Hepatocyte (in vitro differentiated cells): ENCODE results near the gene MFGE8. TPM values are rescaled to one million over a fixed set of nuclear protein-coding genes. Genes with fewer than 3 reads are reported as not detected.

Source experiments
- DNase-seq: peaks from one replicate; pipeline ENCODE4 v3.0.0-alpha.2; 2016; ENCODE audit warnings: low spot score
- H2AFZ ChIP-seq: fragments of 200-600 bp; sonication (generic); 2 replicates; pipeline ENCODE4 v1.6.0; 2016; ENCODE audit warnings: antibody characterized with exemption, mild to moderate bottlenecking
- H3K27ac ChIP-seq: fragments of 200-600 bp; sonication (generic); 2 replicates; pipeline ENCODE4 v1.5.1; 2016; ENCODE audit warnings: mild to moderate bottlenecking
- H3K27me3 ChIP-seq: fragments of 200-600 bp; sonication (generic); 2 replicates; pipeline ENCODE4 v1.6.1; 2016
- H3K36me3 ChIP-seq: fragments of 200-600 bp; sonication (generic); replicated peaks from 2 replicates; pipeline ENCODE4 v1.5.1; 2016; ENCODE audit warnings: low read depth; ENCODE audit not compliant: insufficient read depth
- H3K4me1 ChIP-seq: fragments of 200-600 bp; sonication (generic); 2 replicates; pipeline ENCODE4 v1.5.1; 2016; ENCODE audit warnings: mild to moderate bottlenecking, moderate library complexity; ENCODE audit not compliant: insufficient read depth
- H3K4me2 ChIP-seq: fragments of 200-600 bp; sonication (generic); 2 replicates; pipeline ENCODE4 v1.6.0; 2016
- H3K4me3 ChIP-seq: fragments of 200-600 bp; sonication (generic); 2 replicates; pipeline ENCODE4 v1.5.1; 2016; ENCODE audit warnings: mild to moderate bottlenecking
- H3K79me2 ChIP-seq: fragments of 200-600 bp; sonication (generic); 2 replicates; pipeline ENCODE4 v1.6.0; 2017; ENCODE audit warnings: mild to moderate bottlenecking
- H3K9me2 ChIP-seq: fragments of 200-600 bp; sonication (generic); replicated peaks from 2 replicates; pipeline ENCODE4 v1.6.0; 2017; ENCODE audit warnings: mild to moderate bottlenecking; ENCODE audit not compliant: insufficient read depth
- H3K9me3 ChIP-seq: fragments of 200-600 bp; sonication (generic); 2 replicates; pipeline ENCODE4 v1.5.1; 2016; ENCODE audit warnings: low read depth, mild to moderate bottlenecking
- H4K20me1 ChIP-seq: fragments of 200-600 bp; sonication (generic); 2 replicates; pipeline ENCODE4 v1.6.0; 2016; ENCODE audit warnings: mild to moderate bottlenecking; ENCODE audit not compliant: insufficient read depth, poor library complexity, severe bottlenecking
- EZH2 ChIP-seq: fragments of 200-600 bp; sonication (generic); IDR thresholded peaks from 2 replicates; pipeline ENCODE4 v1.6.1; 2016; ENCODE audit warnings: antibody characterized with exemption, mild to moderate bottlenecking, borderline replicate concordance
- EZH2phosphoT487 ChIP-seq: fragments of 200-600 bp; sonication (generic); IDR thresholded peaks from one replicate; pipeline ENCODE4 v1.6.1; 2018; ENCODE audit warnings: antibody characterized with exemption, mild to moderate bottlenecking, low read depth, moderate library complexity; ENCODE audit not compliant: unreplicated experiment, severe bottlenecking
- WGBS: methylation state at CpG from one replicate; pipeline ENCODE4 v1.1.6; 2016; ENCODE audit warnings: low lambda C conversion rate; ENCODE audit errors: missing lambda C conversion rate; 5-methylcytosine and 5-hydroxymethylcytosine counted together
- polyA plus RNA-seq: library from polyadenylated mRNA; unstranded; fragments of >200 nt; fragmentation: Nextera tagmentation; extraction: Ambion mirVana; gene quantifications from 2 replicates; pipeline ENCODE4 v1.2.1, GENCODE V29; 2016
- total RNA-seq: library from RNA; depleted of rRNA; stranded (reverse); fragments of >200 nt; gene quantifications from 2 replicates; pipeline ENCODE4 v1.2.3, GENCODE V29; 2014
- TF ChIP-seq, protein P1 (sequence below): fragments of 200-600 bp; sonication (generic); IDR thresholded peaks from 2 replicates; pipeline ENCODE4 v1.5.1; 2016; ENCODE audit warnings: antibody characterized with exemption, mild to moderate bottlenecking; ENCODE audit not compliant: poor library complexity

MFGE8 gene
- total and polyA plus RNA-seq, 2 experiments from 2014 or later: 471 to 569 TPM

DNA sequence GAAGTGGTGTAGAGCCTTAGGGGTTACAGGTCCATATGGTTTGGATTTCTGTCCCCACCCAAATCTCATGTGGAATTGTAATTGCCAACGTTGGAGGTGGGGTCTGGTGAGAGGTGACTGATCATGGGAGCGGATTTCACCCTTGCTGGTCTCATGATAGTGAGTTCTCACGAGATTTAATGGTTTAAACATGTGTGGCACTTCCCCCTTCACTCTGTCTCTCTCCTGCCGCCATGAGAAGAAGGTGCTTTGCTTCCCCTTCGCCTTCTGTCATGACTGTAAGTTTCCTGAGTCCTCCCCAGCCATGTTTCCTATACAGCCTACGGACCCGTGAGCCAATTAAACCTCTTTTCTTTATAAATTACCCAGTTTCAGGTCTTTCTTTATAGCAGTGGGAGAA, 43.1 kb upstream of the MFGE8 start:
- WGBS: 89% methylated on average over 7 of the region's 7 CpGs
- H2AFZ ChIP-seq: no peak overlapping the region

DNA sequence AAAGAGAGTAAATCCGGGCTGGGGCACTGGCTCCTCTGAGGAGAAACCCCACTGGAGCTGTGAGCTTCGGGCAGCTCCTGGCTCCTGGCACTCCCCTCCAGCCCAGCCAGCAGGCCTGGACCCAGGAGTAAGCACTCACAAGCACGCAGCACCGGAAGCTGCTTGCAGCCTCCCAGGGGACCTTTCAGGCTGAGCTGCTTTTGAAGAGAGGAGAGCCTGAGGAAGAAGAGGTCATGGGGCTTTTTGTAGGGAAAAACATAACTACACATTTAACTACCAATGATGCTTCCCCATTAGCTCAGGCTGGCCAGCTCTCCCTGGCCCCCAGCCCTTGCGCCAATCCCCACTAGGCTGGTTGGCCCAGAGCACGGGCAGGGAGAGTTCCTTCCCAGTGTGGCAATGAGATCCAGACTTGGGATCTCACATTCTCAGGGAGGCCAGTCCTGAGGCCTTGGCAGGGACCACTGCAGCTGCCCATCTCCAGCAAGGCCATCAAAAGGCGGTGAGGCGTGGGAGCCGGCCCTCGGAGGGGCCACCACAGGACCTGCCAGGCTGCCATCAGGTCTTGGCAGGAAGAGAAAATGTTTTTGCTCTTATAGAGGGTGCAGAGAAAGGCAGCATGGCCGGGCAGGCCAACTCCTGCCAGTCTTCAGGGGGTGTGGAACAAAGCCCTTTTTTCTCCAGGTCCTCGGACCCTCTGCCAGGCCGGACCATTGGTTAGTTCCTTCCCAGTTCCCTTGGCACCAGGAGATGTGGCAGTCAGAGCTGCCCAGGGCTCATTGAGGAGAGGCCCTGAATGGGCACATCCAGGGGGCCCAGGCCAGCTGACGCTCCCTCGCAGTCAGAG, 41.5 kb upstream of the MFGE8 start:
- Histone ChIP-seq H3K27ac (no peak overlapping the region), H3K27me3 (no peaks in the 10 kb centered on the region), H3K9me2 (no peaks in the 10 kb centered on the region), H3K4me3 (no peak overlapping the region), H4K20me1 (no peaks in the 10 kb centered on the region), H3K4me1 (no peaks in the 10 kb centered on the region), H3K4me2 (no peak overlapping the region), H3K36me3 (no peaks in the 10 kb centered on the region), H2AFZ (no peak overlapping the region), H3K9me3 (no peaks in the 10 kb centered on the region), H3K79me2 (no peaks in the 10 kb centered on the region)
- 86% methylated on average over 15 of the region's 15 CpGs for WGBS
- TF ChIP-seq EZH2phosphoT487 (no peak), EZH2 (no peak)
- TF ChIP-seq, protein P1, sequence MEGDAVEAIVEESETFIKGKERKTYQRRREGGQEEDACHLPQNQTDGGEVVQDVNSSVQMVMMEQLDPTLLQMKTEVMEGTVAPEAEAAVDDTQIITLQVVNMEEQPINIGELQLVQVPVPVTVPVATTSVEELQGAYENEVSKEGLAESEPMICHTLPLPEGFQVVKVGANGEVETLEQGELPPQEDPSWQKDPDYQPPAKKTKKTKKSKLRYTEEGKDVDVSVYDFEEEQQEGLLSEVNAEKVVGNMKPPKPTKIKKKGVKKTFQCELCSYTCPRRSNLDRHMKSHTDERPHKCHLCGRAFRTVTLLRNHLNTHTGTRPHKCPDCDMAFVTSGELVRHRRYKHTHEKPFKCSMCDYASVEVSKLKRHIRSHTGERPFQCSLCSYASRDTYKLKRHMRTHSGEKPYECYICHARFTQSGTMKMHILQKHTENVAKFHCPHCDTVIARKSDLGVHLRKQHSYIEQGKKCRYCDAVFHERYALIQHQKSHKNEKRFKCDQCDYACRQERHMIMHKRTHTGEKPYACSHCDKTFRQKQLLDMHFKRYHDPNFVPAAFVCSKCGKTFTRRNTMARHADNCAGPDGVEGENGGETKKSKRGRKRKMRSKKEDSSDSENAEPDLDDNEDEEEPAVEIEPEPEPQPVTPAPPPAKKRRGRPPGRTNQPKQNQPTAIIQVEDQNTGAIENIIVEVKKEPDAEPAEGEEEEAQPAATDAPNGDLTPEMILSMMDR: no peak
- peak; percentile 11 for DNase-seq

More for the DNA sequence above, 43.1 kb upstream of the MFGE8 start:
- Histone ChIP-seq H3K79me2 (no peaks in the 10 kb centered on the region), H3K9me2 (no peaks in the 10 kb centered on the region), H3K9me3 (no peaks in the 10 kb centered on the region), H3K4me3 (no peak overlapping the region), H3K4me2 (no peak overlapping the region), H3K36me3 (no peaks in the 10 kb centered on the region), H3K27me3 (no peaks in the 10 kb centered on the region), H3K27ac (no peak overlapping the region), H3K4me1 (no peaks in the 10 kb centered on the region), H4K20me1 (no peaks in the 10 kb centered on the region)
- TF ChIP-seq EZH2 (no peak), EZH2phosphoT487 (no peak)
- TF ChIP-seq, protein P1: no peak
- DNase-seq: no peak

DNA sequence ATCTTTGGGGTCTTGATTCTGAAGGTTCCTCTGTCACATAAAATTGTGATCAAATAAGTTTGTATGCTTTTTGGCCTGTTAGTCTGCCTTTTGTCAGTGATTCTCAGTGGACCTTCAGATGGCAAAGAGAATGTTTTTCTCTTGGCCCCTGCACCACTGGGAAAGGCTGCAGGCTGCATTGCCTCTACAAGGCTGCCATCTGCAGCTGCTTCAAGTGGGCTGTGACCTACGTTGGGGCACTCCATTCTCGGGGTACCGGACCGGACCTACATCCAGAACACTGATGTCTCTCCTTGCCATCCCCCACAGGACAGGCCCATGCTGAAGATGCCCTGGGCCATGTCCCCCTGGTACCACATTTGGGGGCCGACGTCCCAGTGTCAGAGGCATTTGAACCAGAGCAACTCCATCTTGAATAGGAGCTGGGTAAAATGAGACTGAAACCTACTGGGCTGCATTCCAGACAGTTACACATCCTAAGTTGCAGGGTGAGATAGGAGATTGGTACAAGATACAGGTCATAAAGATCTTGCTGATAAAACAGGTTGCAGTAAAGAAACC, 37.5 kb upstream of the MFGE8 start:
- no peak for DNase-seq
- no peaks in the 10 kb centered on the region for H3K36me3 ChIP-seq
- TF ChIP-seq, protein P1: no peak
- TF ChIP-seq EZH2 (no peak), EZH2phosphoT487 (no peak)

More for the DNA sequence above, 37.5 kb upstream of the MFGE8 start:
- H2AFZ ChIP-seq: no peak overlapping the region
- no peaks in the 10 kb centered on the region for H3K9me2 ChIP-seq
- WGBS: 90% methylated on average over 6 of the region's 6 CpGs
- H3K9me3 ChIP-seq: no peaks in the 10 kb centered on the region
- H3K4me3 ChIP-seq: no peak overlapping the region
- no peaks in the 10 kb centered on the region for H4K20me1 ChIP-seq
- H3K27me3 ChIP-seq: no peaks in the 10 kb centered on the region
- H3K4me1 ChIP-seq: no peaks in the 10 kb centered on the region
- no peaks in the 10 kb centered on the region for H3K79me2 ChIP-seq
- no peak overlapping the region for H3K27ac ChIP-seq
- H3K4me2 ChIP-seq: no peak overlapping the region
